NCI-H187 (cell line): ENCODE measurements around the gene SYNDIG1.

ENCODE experiments used
- DNase-seq, 2 experiments: peaks; one replicate each; lab custom pipeline; 2025; lab: John Stamatoyannopoulos, UW

SYNDIG1 gene

GRCh38 chr20:24585796-24586522 is 116.5 kb downstream of the SYNDIG1 start:
- DNase-seq: no peak

- DNase-seq: no peak
These were observed 117.1 kb downstream of the SYNDIG1 start for GRCh38 chr20:24586523-24586840.

GRCh38 chr20:24587384-24588046 is 118.1 kb downstream of the SYNDIG1 start:
- no peak for DNase-seq

- DNase-seq: no peak
These were observed 118.7 kb downstream of the SYNDIG1 start for GRCh38 chr20:24588047-24588635.

- no peak for DNase-seq
These were observed 119.4 kb downstream of the SYNDIG1 start for GRCh38 chr20:24588725-24589340.

- DNase-seq: no peak
These were observed 120.0 kb downstream of the SYNDIG1 start for GRCh38 chr20:24589381-24589780.

GRCh38 chr20:24589815-24590177 is 120.4 kb downstream of the SYNDIG1 start:
- no peak for DNase-seq

- DNase-seq: no peak
These were observed 121.0 kb downstream of the SYNDIG1 start for GRCh38 chr20:24590178-24590982.

- DNase-seq: no peak
These were observed 127.6 kb downstream of the SYNDIG1 start for GRCh38 chr20:24597051-24597450.

GRCh38 chr20:24598346-24598745 is 128.9 kb downstream of the SYNDIG1 start:
- no peak for DNase-seq

- no peak for DNase-seq
These were observed 129.6 kb downstream of the SYNDIG1 start for GRCh38 chr20:24598996-24599395.

- no peak for DNase-seq
These were observed 130.6 kb downstream of the SYNDIG1 start for GRCh38 chr20:24600012-24600411.

GRCh38 chr20:24603454-24603853 is 134.0 kb downstream of the SYNDIG1 start:
- no peak for DNase-seq

GRCh38 chr20:24604966-24605665 is 135.7 kb downstream of the SYNDIG1 start:
- no peak for DNase-seq

GRCh38 chr20:24605937-24606455 is 136.6 kb downstream of the SYNDIG1 start:
- no peak for DNase-seq

GRCh38 chr20:24607402-24607801 is 138.0 kb downstream of the SYNDIG1 start:
- DNase-seq: no peak

GRCh38 chr20:24608926-24609667 is 139.7 kb downstream of the SYNDIG1 start:
- no peak for DNase-seq

- DNase-seq: no peak
These were observed 140.3 kb downstream of the SYNDIG1 start for GRCh38 chr20:24609757-24610156.

- no peak for DNase-seq
These were observed 141.1 kb downstream of the SYNDIG1 start for GRCh38 chr20:24610341-24611115.
